Activated naive CD4-positive, alpha-beta T cell (primary cell): ENCODE measurements around the gene EED.
A peak's percentile ranks its signal among the peaks of the same experiment; 100 is the strongest.
"Not testable (repeated sequence)": the region's sequence is repeated elsewhere in the genome, so short reads cannot be mapped to it uniquely, and the experiment has no call there.

ENCODE experiments used
- DNase-seq, 4 experiments: peaks; one replicate each; lab custom pipeline; 2025; lab: John Stamatoyannopoulos, UW

Gene EED

DNA sequence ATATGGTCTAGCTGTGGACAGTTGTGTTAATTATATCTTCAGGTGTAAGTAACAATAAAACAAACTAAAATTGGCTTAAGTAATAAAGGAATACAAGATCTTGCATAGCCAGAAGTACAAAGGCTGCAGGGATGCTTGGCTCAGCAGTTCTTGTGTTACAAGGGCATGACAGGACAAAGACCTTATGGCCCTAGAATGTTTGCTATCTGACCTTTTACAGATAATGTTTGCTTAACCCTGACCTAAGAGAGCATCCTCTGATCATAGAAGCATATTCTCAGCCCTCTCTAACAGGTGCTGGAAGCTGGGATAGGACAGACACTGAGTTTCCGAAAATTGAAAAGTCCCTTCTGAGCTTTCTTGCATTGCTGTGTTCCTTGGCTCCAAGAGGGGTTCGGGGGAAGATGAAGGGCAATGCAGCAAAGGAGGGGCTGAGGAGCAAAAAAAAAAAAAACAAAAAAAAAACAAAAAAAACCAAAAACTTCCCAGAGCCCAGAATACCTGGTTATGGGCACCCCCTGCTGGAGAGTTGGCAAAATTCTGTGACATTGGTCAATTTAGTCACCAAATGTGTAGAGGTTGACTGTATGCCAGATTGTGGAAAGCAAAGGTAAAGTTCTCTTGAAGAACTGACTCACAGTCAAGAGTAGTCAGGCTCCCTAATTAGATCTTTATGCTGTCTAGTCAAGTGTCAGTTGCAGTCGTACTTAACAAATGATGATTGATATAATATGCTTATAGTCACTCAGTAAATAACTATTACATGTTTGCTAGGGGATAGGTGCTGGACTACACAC lies 47.1 kb downstream of the EED start:
- DNase-seq: peak in 2 of 4 experiments; percentile 18 to 23

- no peak for DNase-seq
Observed at GRCh38 chr11:86292912-86293616, 48.5 kb downstream of the EED start.

- no peak for DNase-seq
Observed at GRCh38 chr11:86294026-86294425, 49.5 kb downstream of the EED start.

- no peak for DNase-seq
Observed at GRCh38 chr11:86301742-86302091, 57.2 kb downstream of the EED start.

DNA sequence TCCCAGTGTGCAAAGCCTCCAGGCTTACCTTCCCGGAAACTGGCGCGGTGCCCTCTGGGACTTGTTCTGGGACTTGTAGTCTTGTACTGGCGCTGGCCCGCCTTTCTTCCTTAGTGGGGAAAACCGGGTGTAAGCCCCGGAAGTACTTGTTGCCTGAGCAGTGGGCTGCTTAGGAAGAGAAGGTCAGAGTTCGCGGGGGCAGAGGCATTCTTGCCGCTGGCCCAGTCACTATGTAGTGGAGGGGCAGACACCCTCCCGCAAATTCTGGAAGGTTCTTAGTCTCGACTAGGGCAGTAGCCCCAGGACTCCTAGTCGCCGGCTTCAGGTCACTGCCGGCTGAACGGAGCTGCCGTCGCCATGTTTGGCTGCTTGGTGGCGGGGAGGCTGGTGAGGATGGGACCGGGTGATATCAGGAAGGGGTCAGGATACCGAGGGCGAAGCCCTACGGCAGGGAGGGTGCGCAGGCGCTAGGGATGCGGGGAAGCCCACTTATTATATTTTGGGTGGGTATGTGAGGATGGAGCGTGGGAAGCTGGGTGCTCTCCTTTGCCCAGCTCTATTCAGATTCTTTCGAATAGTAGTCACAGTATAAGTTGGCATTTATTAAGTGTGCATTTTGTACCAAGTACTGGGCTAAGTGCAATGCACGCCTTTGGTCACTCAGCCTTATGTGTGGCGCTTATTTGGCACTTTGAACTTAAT lies 57.7 kb downstream of the EED start, which contains the start of gene HIKESHI:
Gene HIKESHI, plus strand, starts transcription at position 149 of the 702 bp plus-strand sequence. Its CDS starts 209 bp downstream, at position 358.
- DNase-seq: peak; percentile 68 to 89 (median 80)

DNA sequence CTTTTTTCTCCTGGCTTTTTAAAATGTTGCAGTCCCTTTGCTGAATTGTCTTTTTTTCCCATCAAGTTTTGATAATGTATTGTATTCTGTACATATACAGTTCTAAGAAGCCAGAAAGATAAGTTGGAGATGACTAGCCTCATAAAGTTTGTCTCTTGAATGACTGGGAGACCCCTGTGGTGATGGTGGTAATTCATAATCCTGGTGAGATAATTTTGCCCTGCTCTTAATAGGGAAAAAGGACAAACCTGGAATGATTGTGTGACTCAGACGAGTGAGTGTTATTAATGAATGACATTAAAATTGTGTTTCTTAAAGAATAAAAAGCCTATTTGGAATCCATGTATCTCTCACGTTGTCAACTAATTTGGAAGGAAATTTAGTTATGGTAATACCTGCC lies 58.7 kb downstream of the EED start:
- DNase-seq: no peak

GRCh38 chr11:86308710-86309109 lies 64.2 kb downstream of the EED start:
- DNase-seq: not testable (repeated sequence)

- DNase-seq: no peak
Observed at GRCh38 chr11:86313793-86314192, 69.2 kb downstream of the EED start.

DNA sequence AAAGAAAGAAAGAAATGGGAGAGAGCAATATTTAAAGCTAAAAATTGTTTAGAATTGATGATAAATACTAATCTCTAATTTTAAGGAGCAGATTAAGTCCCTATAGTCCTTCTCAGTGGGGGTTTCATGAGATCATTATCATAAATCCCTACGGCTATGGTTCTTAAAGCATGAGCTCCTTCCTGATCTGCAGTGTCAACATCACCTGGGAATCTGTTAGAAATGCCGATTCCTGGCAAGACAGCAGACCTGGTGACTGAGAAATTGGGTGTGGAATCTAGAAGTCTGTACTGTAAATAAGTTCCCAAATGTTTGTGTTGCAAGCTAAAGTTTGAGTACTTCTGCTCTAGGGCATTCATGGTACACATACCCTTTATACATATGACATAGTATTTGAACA lies 70.1 kb downstream of the EED start:
- no peak for DNase-seq
